ENCODE data around the gene FRAS1.
"Not testable (repeated sequence)": the region's sequence is repeated elsewhere in the genome, so short reads cannot be mapped to it uniquely, and the experiment has no call there.

GRCh38 chr4:78125834-78126331 lies 68.8 kb downstream of the FRAS1 start:
- TF ChIP-seq, protein P1, sequence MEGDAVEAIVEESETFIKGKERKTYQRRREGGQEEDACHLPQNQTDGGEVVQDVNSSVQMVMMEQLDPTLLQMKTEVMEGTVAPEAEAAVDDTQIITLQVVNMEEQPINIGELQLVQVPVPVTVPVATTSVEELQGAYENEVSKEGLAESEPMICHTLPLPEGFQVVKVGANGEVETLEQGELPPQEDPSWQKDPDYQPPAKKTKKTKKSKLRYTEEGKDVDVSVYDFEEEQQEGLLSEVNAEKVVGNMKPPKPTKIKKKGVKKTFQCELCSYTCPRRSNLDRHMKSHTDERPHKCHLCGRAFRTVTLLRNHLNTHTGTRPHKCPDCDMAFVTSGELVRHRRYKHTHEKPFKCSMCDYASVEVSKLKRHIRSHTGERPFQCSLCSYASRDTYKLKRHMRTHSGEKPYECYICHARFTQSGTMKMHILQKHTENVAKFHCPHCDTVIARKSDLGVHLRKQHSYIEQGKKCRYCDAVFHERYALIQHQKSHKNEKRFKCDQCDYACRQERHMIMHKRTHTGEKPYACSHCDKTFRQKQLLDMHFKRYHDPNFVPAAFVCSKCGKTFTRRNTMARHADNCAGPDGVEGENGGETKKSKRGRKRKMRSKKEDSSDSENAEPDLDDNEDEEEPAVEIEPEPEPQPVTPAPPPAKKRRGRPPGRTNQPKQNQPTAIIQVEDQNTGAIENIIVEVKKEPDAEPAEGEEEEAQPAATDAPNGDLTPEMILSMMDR (IDR thresholded peaks at IDR 0.05), result not testable (repeated sequence)
- TF ChIP-seq POLR2A (IDR thresholded peaks at IDR 0.05), result not testable (repeated sequence)

Data from uterus (tissue), 2 donors.